ENCODE results near the gene NCKIPSD.
"Not testable (repeated sequence)": the region's sequence is repeated elsewhere in the genome, so short reads cannot be mapped to it uniquely, and the experiment has no call there.

NCKIPSD gene

GRCh38 chr3:48685603-48686511 lies at the start of gene NCKIPSD:
Gene NCKIPSD, minus strand, starts transcription at chr3:48685915. Its CDS starts 108 bp downstream, at chr3:48685807.
- peak; percentile 93 for DNase-seq

GRCh38 chr3:48735075-48735767 lies 49.5 kb upstream of the NCKIPSD start:
- not testable (repeated sequence) for DNase-seq

GRCh38 chr3:48734541-48734940 lies 48.8 kb upstream of the NCKIPSD start:
- not testable (repeated sequence) for DNase-seq

GRCh38 chr3:48733752-48734518 lies 48.2 kb upstream of the NCKIPSD start:
- DNase-seq, result not testable (repeated sequence)

- no peak for DNase-seq
Measured at GRCh38 chr3:48727511-48727910, 41.8 kb upstream of the NCKIPSD start.

GRCh38 chr3:48725185-48725855 lies 39.6 kb upstream of the NCKIPSD start:
- DNase-seq, result not testable (repeated sequence)

- no peak for DNase-seq
Measured at GRCh38 chr3:48723725-48724124, 38.0 kb upstream of the NCKIPSD start.

- not testable (repeated sequence) for DNase-seq
Measured at GRCh38 chr3:48723293-48723692, 37.6 kb upstream of the NCKIPSD start.

GRCh38 chr3:48716982-48717746 lies 31.4 kb upstream of the NCKIPSD start, which contains the start of gene IP6K2:
Gene IP6K2, minus strand, starts transcription at chr3:48717221. Its CDS starts 21,930 bp downstream, at chr3:48695291.
- peak; percentile 99 for DNase-seq

- peak; percentile 60 for DNase-seq
Measured at GRCh38 chr3:48716508-48716981, 30.8 kb upstream of the NCKIPSD start.

- no peak for DNase-seq
Measured at GRCh38 chr3:48715174-48715800, 29.6 kb upstream of the NCKIPSD start.

GRCh38 chr3:48711727-48712126 lies 26.0 kb upstream of the NCKIPSD start:
- no peak for DNase-seq

- DNase-seq, result no peak
Measured at GRCh38 chr3:48709051-48709461, 23.3 kb upstream of the NCKIPSD start.

- no peak for DNase-seq
Measured at GRCh38 chr3:48708481-48708889, 22.8 kb upstream of the NCKIPSD start.

- DNase-seq, result no peak
Measured at GRCh38 chr3:48707157-48707556, 21.4 kb upstream of the NCKIPSD start.

- DNase-seq, result peak; percentile 31
Measured at GRCh38 chr3:48702320-48702920, 16.7 kb upstream of the NCKIPSD start.

- no peak for DNase-seq
Measured at GRCh38 chr3:48700731-48701405, 15.2 kb upstream of the NCKIPSD start.

GRCh38 chr3:48698891-48699290 lies 13.2 kb upstream of the NCKIPSD start:
- no peak for DNase-seq

GRCh38 chr3:48697952-48698351 lies 12.2 kb upstream of the NCKIPSD start:
- DNase-seq, result peak; percentile 28

GRCh38 chr3:48696601-48697000 lies 10.9 kb upstream of the NCKIPSD start:
- no peak for DNase-seq

Data from hematopoietic multipotent progenitor cell treated with erythropoietin and hydrocortisone succinate and interleukin-3 and kit ligand, for 4 days (in vitro differentiated cells).